NCI-H1930 (cell line): ENCODE results near the gene AFMID.

ENCODE experiments used
- DNase-seq, 2 experiments: peaks; one replicate each; lab custom pipeline; 2025; lab: John Stamatoyannopoulos, UW

Gene AFMID

GRCh38 chr17:78180083-78180482 lies 7.1 kb upstream of the AFMID start:
- no peak for DNase-seq

GRCh38 chr17:78180508-78180907 lies 6.7 kb upstream of the AFMID start:
- no peak for DNase-seq

- no peak for DNase-seq
Observed at GRCh38 chr17:78182504-78182903, 4.7 kb upstream of the AFMID start.

- DNase-seq, result no peak
Observed at GRCh38 chr17:78183916-78184315, 3.2 kb upstream of the AFMID start.

GRCh38 chr17:78184351-78184750 lies 2.8 kb upstream of the AFMID start:
- no peak for DNase-seq

- no peak for DNase-seq
Observed at GRCh38 chr17:78184868-78185267, 2.3 kb upstream of the AFMID start.

- DNase-seq, result no peak
Observed at GRCh38 chr17:78185981-78186691, 1.0 kb upstream of the AFMID start.

- DNase-seq, result no peak
Observed at GRCh38 chr17:78196716-78197115, 9.6 kb downstream of the AFMID start.

- no peak for DNase-seq
Observed at GRCh38 chr17:78197147-78197832, 10.1 kb downstream of the AFMID start.

GRCh38 chr17:78200451-78200850 lies 13.3 kb downstream of the AFMID start:
- DNase-seq, result no peak

GRCh38 chr17:78202666-78203065 lies 15.5 kb downstream of the AFMID start:
- no peak for DNase-seq

GRCh38 chr17:78204387-78205123 lies 17.4 kb downstream of the AFMID start:
- no peak for DNase-seq

GRCh38 chr17:78205124-78205775 lies 18.1 kb downstream of the AFMID start:
- DNase-seq, result no peak

- no peak for DNase-seq
Observed at GRCh38 chr17:78206298-78206697, 19.1 kb downstream of the AFMID start.

- no peak for DNase-seq
Observed at GRCh38 chr17:78208486-78208885, 21.3 kb downstream of the AFMID start.

- DNase-seq, result no peak
Observed at GRCh38 chr17:78210111-78210510, 22.9 kb downstream of the AFMID start.

- DNase-seq, result no peak
Observed at GRCh38 chr17:78211032-78211431, 23.9 kb downstream of the AFMID start.

- DNase-seq, result peak; percentile 92 to 95
Observed at GRCh38 chr17:78214016-78214705, 27.0 kb downstream of the AFMID start, which contains the start of gene BIRC5. Gene BIRC5 (plus strand): TSS chr17:78214253. CDS start chr17:78214317, 64 bp downstream.

GRCh38 chr17:78214706-78215061 lies 27.5 kb downstream of the AFMID start:
- DNase-seq, result no peak

GRCh38 chr17:78219396-78220150 lies 32.4 kb downstream of the AFMID start:
- DNase-seq, result no peak

- no peak for DNase-seq
Observed at GRCh38 chr17:78223061-78223460, 35.9 kb downstream of the AFMID start.
